ENCODE measurements around the gene ZDHHC12. TPM values are rescaled to one million over a fixed set of nuclear protein-coding genes. Genes with fewer than 3 reads are reported as not detected.

Gene ZDHHC12
- total and polyA plus RNA-seq, 3 experiments from 2014 or later, result 67.3 to 82.0 (median 76.1) TPM

GRCh38 chr9:128729302-128729701 is 5.4 kb upstream of the ZDHHC12 start:
- Histone ChIP-seq H3K9me3 (ENCODE audit: low read length) (no peaks in the 10 kb centered on the region), H3K4me1 (ENCODE audit: insufficient read depth, low read length) (peaks cover 14% of the 10 kb centered on the region), H3K27ac (ENCODE audit: low read depth, low read length) (no peak overlapping the region), H3K4me3 (ENCODE audit: low read length) (no peak overlapping the region), H3K27me3 (ENCODE audit: insufficient read depth, low read length, poor library complexity, severe bottlenecking) (no peaks in the 10 kb centered on the region), H3K36me3 (ENCODE audit: insufficient read depth, low read length) (peaks cover 6% of the 10 kb centered on the region)
- Mint-ChIP-seq H3K27ac (peak overlapping the region in 3 of 8 donors; percentile 38 to 90 (median 64)), H3K4me1 (peaks cover 18 to 31% (median 23%) of the 10 kb centered on the region in 3 donors), H3K9me3 (no peaks in the 10 kb centered on the region), H3K4me3 (no peak overlapping the region), H3K27me3 (no peaks in the 10 kb centered on the region), H3K36me3 (peaks cover 0 to 26% (median 2%) of the 10 kb centered on the region in 3 donors)
- ChIA-PET POLR2A (no interaction called here), CTCF (no interaction called here)
- DNase-seq, result no peak

GRCh38 chr9:128728298-128728697 is 4.4 kb upstream of the ZDHHC12 start:
- Histone ChIP-seq H3K9me3 (ENCODE audit: low read length) (no peaks in the 10 kb centered on the region), H3K4me1 (ENCODE audit: insufficient read depth, low read length) (peaks cover 18% of the 10 kb centered on the region), H3K4me3 (ENCODE audit: low read length) (no peak overlapping the region), H3K36me3 (ENCODE audit: insufficient read depth, low read length) (peaks cover 4% of the 10 kb centered on the region), H3K27ac (ENCODE audit: low read depth, low read length) (no peak overlapping the region), H3K27me3 (ENCODE audit: insufficient read depth, low read length, poor library complexity, severe bottlenecking) (no peaks in the 10 kb centered on the region)
- CTCF ChIA-PET, result interaction anchor here (1.9 kb wide), 1 partner anchor 90 kb away, joined by 5 read pairs; the partner anchor contains the start of gene ENDOG
- Mint-ChIP-seq H3K9me3 (no peaks in the 10 kb centered on the region), H3K27me3 (peaks cover 0 to 2% of the 10 kb centered on the region in 2 donors), H3K27ac (no peak overlapping the region), H3K4me1 (peaks cover 25 to 36% (median 30%) of the 10 kb centered on the region in 3 donors), H3K4me3 (no peak overlapping the region), H3K36me3 (peaks cover 0 to 24% (median 2%) of the 10 kb centered on the region in 3 donors)
- DNase-seq, result no peak
- POLR2A ChIA-PET, result no interaction called here

- H3K4me1 ChIP-seq (ENCODE audit: insufficient read depth, low read length), result peaks cover 21% of the 10 kb centered on the region
- CTCF ChIA-PET, result interaction anchor here (0.9 to 1.9 kb wide), 2 partner anchors 90 to 125 kb away, joined by 3 to 5 read pairs; partner anchors contain the start of gene ENDOG
- POLR2A ChIA-PET, result no interaction called here
- no peaks in the 10 kb centered on the region for H3K36me3 ChIP-seq (ENCODE audit: insufficient read depth, low read length)
- no peak overlapping the region for H3K27ac ChIP-seq (ENCODE audit: low read depth, low read length)
- H3K4me3 ChIP-seq (ENCODE audit: low read length), result no peak overlapping the region
- Mint-ChIP-seq H3K4me1 (peaks cover 28 to 42% (median 36%) of the 10 kb centered on the region in 3 donors), H3K36me3 (peaks cover 0 to 18% (median 2%) of the 10 kb centered on the region in 3 donors), H3K27ac (peak overlapping the region in 3 of 8 donors; percentile 34 to 88 (median 64)), H3K4me3 (no peak overlapping the region), H3K9me3 (no peaks in the 10 kb centered on the region), H3K27me3 (peaks cover 0 to 2% of the 10 kb centered on the region in 2 donors)
- H3K27me3 ChIP-seq (ENCODE audit: insufficient read depth, low read length, poor library complexity, severe bottlenecking), result no peaks in the 10 kb centered on the region
- no peak for DNase-seq
- no peaks in the 10 kb centered on the region for H3K9me3 ChIP-seq (ENCODE audit: low read length)
Measured at GRCh38 chr9:128727640-128728248, 3.8 kb upstream of the ZDHHC12 start.

- peak overlapping the region; percentile 88 to 98 (median 92) for H3K27ac Mint-ChIP-seq
Measured at GRCh38 chr9:128724744-128725211, 851 bp upstream of the ZDHHC12 start.

DNA sequence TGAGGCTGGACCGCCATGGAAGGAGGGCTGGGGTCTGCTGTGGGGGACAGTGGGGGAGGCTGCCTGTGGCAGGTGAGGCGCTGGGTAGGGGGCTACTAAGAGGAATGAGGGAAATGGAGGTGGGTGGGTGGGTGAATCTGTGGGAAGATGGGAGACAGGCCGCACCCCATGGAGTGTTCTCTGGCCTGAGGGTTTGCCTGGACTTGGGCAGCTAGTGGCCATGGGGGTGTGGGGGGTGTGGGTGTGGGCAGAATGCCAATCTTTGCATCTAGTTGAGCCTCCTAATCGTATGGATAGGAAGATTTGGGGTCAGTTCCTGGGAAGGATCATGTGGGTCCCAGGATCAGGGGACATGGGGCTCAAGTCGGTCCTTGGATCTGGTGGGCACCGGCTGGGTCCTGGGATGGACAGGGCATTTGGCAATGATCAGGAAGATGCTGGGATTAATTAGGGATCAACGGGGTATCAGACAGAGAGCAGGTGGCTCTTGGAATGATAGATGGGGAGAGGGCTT is 518 bp downstream of the ZDHHC12 start:
- peaks cover 0 to 29% (median 2%) of the 10 kb centered on the region in 3 donors for H3K36me3 Mint-ChIP-seq
- POLR2A ChIA-PET, result interaction anchor here (1.1 to 1.4 kb wide), 5 partner anchors 11 to 48 kb away, joined by 3 to 9 read pairs (median 4); no protein-coding TSS in a partner anchor

More at GRCh38 chr9:128724744-128725211, 851 bp upstream of the ZDHHC12 start:
- ChIA-PET POLR2A (interaction anchor here (0.8 to 1.4 kb wide), 10 partner anchors 10 to 357 kb away, joined by 3 to 9 read pairs (median 4); partner anchors contain the start of genes DOLPP1, KYAT1, LRRC8A and SET), CTCF (interaction anchor here (0.8 to 2.0 kb wide), 7 partner anchors 11 to 99 kb away, joined by 3 to 8 read pairs (median 4); partner anchors contain the start of genes PKN3 and SET)
- no peaks in the 10 kb centered on the region for H3K9me3 ChIP-seq (ENCODE audit: low read length)
- peak overlapping the region; percentile 87 for H3K4me3 ChIP-seq (ENCODE audit: low read length)
- Mint-ChIP-seq H3K4me3 (peak overlapping the region; percentile 90 to 96 (median 94)), H3K27me3 (peaks cover 0 to 2% of the 10 kb centered on the region in 2 donors), H3K9me3 (no peaks in the 10 kb centered on the region), H3K36me3 (peaks cover 0 to 26% (median 2%) of the 10 kb centered on the region in 3 donors), H3K4me1 (peaks cover 33 to 46% (median 46%) of the 10 kb centered on the region in 3 donors)
- peak overlapping the region; percentile 48 for H3K27ac ChIP-seq (ENCODE audit: low read depth, low read length)
- peak in 2 of 5 donors; percentile 34 to 42 for DNase-seq
- H3K36me3 ChIP-seq (ENCODE audit: insufficient read depth, low read length), result no peaks in the 10 kb centered on the region
- peaks cover 21% of the 10 kb centered on the region for H3K4me1 ChIP-seq (ENCODE audit: insufficient read depth, low read length)
- no peaks in the 10 kb centered on the region for H3K27me3 ChIP-seq (ENCODE audit: insufficient read depth, low read length, poor library complexity, severe bottlenecking)

GRCh38 chr9:128722380-128723351 is 1.3 kb downstream of the ZDHHC12 start:
- Histone ChIP-seq H3K27ac (ENCODE audit: low read depth, low read length) (peak overlapping the region; percentile 68), H3K4me1 (ENCODE audit: insufficient read depth, low read length) (peaks cover 21% of the 10 kb centered on the region), H3K4me3 (ENCODE audit: low read length) (no peak overlapping the region), H3K27me3 (ENCODE audit: insufficient read depth, low read length, poor library complexity, severe bottlenecking) (no peaks in the 10 kb centered on the region), H3K36me3 (ENCODE audit: insufficient read depth, low read length) (no peaks in the 10 kb centered on the region), H3K9me3 (ENCODE audit: low read length) (no peaks in the 10 kb centered on the region)
- peak overlapping the region; percentile 74 to 95 (median 92) for H3K27ac Mint-ChIP-seq
- H3K4me1 Mint-ChIP-seq, result peaks cover 32 to 46% (median 42%) of the 10 kb centered on the region in 3 donors
- peaks cover 0 to 2% of the 10 kb centered on the region in 2 donors for H3K27me3 Mint-ChIP-seq
- DNase-seq, result no peak
- ChIA-PET CTCF (no interaction called here), POLR2A (no interaction called here)
- H3K36me3 Mint-ChIP-seq, result peaks cover 0 to 29% (median 2%) of the 10 kb centered on the region in 3 donors
- H3K4me3 Mint-ChIP-seq, result peak overlapping the region; percentile 46 to 96 (median 94)
- H3K9me3 Mint-ChIP-seq, result no peaks in the 10 kb centered on the region

More for the DNA sequence above, 518 bp downstream of the ZDHHC12 start:
- Histone ChIP-seq H3K4me3 (ENCODE audit: low read length) (peak overlapping the region; percentile 96), H3K27ac (ENCODE audit: low read depth, low read length) (peak overlapping the region; percentile 68), H3K27me3 (ENCODE audit: insufficient read depth, low read length, poor library complexity, severe bottlenecking) (no peaks in the 10 kb centered on the region), H3K9me3 (ENCODE audit: low read length) (no peaks in the 10 kb centered on the region), H3K4me1 (ENCODE audit: insufficient read depth, low read length) (peaks cover 21% of the 10 kb centered on the region), H3K36me3 (ENCODE audit: insufficient read depth, low read length) (no peaks in the 10 kb centered on the region)
- H3K27me3 Mint-ChIP-seq, result peaks cover 0 to 2% of the 10 kb centered on the region in 2 donors
- H3K4me1 Mint-ChIP-seq, result peaks cover 33 to 46% (median 46%) of the 10 kb centered on the region in 3 donors
- CTCF ChIA-PET, result interaction anchor here (1.0 kb wide), 1 partner anchor 14 kb away, joined by 3 read pairs; no protein-coding TSS in a partner anchor
- no peaks in the 10 kb centered on the region for H3K9me3 Mint-ChIP-seq
- peak overlapping the region; percentile 89 to 96 (median 93) for H3K27ac Mint-ChIP-seq
- H3K4me3 Mint-ChIP-seq, result peak overlapping the region; percentile 90 to 96 (median 94)
- DNase-seq, result no peak

DNA sequence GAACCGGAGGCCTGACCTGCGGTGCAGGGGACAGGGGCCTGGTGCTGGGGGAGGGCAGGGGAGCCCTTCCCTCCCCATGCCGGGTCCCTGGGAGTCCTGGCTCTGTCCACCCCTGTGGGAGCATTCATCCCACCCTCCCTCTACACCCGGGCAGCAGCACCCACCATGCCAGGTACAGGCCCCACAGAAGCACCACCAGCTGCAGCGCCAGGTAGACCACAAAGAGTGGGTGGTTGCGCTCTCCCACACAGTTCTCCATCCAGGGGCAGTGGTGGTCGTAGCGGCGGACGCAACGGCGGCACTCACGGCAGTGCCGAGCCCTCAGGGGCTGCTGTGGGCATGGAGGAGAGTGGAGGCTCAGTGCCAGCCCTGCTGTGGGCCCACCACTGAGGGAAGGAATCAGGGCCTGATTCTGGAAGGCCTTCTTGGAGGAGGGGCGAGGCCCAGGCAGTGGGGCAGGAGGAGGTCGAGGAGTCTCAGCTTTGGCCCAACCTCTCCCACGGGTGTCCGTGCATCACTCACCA is 2.4 kb downstream of the ZDHHC12 start:
- Histone ChIP-seq H3K36me3 (ENCODE audit: insufficient read depth, low read length) (no peaks in the 10 kb centered on the region), H3K27ac (ENCODE audit: low read depth, low read length) (no peak overlapping the region), H3K4me1 (ENCODE audit: insufficient read depth, low read length) (peaks cover 21% of the 10 kb centered on the region), H3K4me3 (ENCODE audit: low read length) (no peak overlapping the region), H3K27me3 (ENCODE audit: insufficient read depth, low read length, poor library complexity, severe bottlenecking) (no peaks in the 10 kb centered on the region), H3K9me3 (ENCODE audit: low read length) (no peaks in the 10 kb centered on the region)
- DNase-seq, result no peak
- H3K36me3 Mint-ChIP-seq, result peaks cover 0 to 29% (median 0%) of the 10 kb centered on the region in 3 donors
- POLR2A ChIA-PET, result no interaction called here
- H3K9me3 Mint-ChIP-seq, result no peaks in the 10 kb centered on the region
- peaks cover 26 to 40% (median 33%) of the 10 kb centered on the region in 3 donors for H3K4me1 Mint-ChIP-seq
- H3K27ac Mint-ChIP-seq, result no peak overlapping the region
- CTCF ChIA-PET, result no interaction called here
- H3K27me3 Mint-ChIP-seq, result peaks cover 0 to 2% of the 10 kb centered on the region in 2 donors
- H3K4me3 Mint-ChIP-seq, result peak overlapping the region in 3 of 7 donors; percentile 65 to 92 (median 82)
